ENCODE results near the gene TSTD1. TPM values are rescaled to one million over a fixed set of nuclear protein-coding genes. Genes with fewer than 3 reads are reported as not detected.

The TSTD1 gene
- total and polyA plus RNA-seq, 4 experiments from 2014 or later, result 92.0 to 411 (median 179) TPM

DNA sequence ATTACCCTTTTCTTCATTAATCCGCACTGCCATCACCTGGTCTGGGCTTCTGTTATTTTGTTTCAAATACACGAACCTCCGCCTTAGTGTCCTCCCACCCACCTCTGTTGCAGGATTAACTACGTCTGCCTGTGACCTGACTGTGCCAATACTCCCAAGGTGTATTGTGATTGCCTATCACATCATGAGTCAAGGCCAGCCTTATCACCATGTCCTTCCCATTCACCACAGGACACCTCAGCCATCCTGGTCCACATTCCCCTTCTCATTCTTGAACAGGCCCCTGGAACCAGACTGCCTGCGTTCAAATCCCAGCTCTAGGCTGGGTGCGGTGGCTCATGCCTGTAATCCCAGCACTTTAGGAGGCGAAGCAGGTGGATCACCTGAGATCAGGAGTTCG lies 32.2 kb downstream of the TSTD1 start:
- no peaks in the 10 kb centered on the region for H3K36me3 ChIP-seq (ENCODE audit: insufficient read depth, low read length)
- no peaks in the 10 kb centered on the region for H3K9me3 ChIP-seq (ENCODE audit: control insufficient read depth in 1 of 2, low read length in 2 of 2)
- H3K4me3 ChIP-seq (ENCODE audit: low read length in 2 of 2), result no peak overlapping the region
- ChIA-PET CTCF (ENCODE audit: partially characterized antibody) (interaction anchor here (1.3 to 2.5 kb wide), 2 partner anchors 10 to 17 kb away, joined by 5 to 11 read pairs; no protein-coding TSS in a partner anchor), POLR2A (ENCODE audit: partially characterized antibody) (interaction anchor here (2.6 kb wide), 1 partner anchor 15 kb away, joined by 9 read pairs; the partner anchor contains the start of gene F11R)
- H3K9me3 Mint-ChIP-seq, result no peaks in the 10 kb centered on the region
- intact Hi-C loops (cut with micrococcal nuclease), result no loop called here
- no peaks in the 10 kb centered on the region for H3K27me3 ChIP-seq (ENCODE audit: insufficient read depth, low read length)
- no peak for DNase-seq
- H3K4me1 ChIP-seq (ENCODE audit: insufficient read depth, low read length), result no peaks in the 10 kb centered on the region
- peaks cover 8 to 21% (median 11%) of the 10 kb centered on the region in 4 donors for H3K4me1 Mint-ChIP-seq
- no peaks in the 10 kb centered on the region for H3K36me3 Mint-ChIP-seq
- no peak overlapping the region for H3K27ac ChIP-seq (ENCODE audit: low read depth, low read length)
- H3K27me3 Mint-ChIP-seq, result no peaks in the 10 kb centered on the region
- peak overlapping the region in 2 of 7 donors; percentile 10 to 72 for H3K27ac Mint-ChIP-seq
- no peak overlapping the region for H3K4me3 Mint-ChIP-seq

DNA sequence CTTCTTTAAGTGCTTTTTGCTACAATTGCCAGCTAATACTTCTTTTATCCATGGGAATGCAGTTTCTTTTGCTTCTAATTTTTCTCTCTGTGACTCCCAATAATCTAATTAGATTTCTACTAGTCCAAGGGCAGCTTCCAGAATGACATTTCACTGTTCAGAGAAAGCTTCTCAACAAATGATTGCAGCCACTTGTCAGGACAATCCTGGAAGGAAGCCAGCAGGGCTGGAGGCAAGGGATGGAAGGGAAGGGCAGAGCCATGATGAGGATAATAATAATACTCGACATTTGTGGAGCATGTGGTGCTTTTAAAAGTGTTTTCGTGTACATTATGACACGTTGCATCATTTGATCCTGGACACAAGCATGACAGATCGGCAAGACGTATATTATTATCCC lies 37.2 kb downstream of the TSTD1 start:
- POLR2A ChIA-PET (ENCODE audit: partially characterized antibody), result interaction anchor here (0.8 to 1.1 kb wide), 3 partner anchors 19 to 96 kb away, joined by 3 to 6 read pairs (median 3); partner anchors contain the start of genes F11R, KLHDC9 and USF1
- Mint-ChIP-seq H3K9me3 (no peaks in the 10 kb centered on the region), H3K27me3 (no peaks in the 10 kb centered on the region), H3K4me3 (no peak overlapping the region), H3K36me3 (peaks cover 18 to 30% of the 10 kb centered on the region in 2 donors), H3K27ac (peak overlapping the region in 1 of 7 donors; percentile 32), H3K4me1 (peaks cover 7 to 11% (median 10%) of the 10 kb centered on the region in 4 donors)
- no peak for DNase-seq
- Histone ChIP-seq H3K36me3 (ENCODE audit: insufficient read depth, low read length) (peaks cover 24% of the 10 kb centered on the region), H3K27ac (ENCODE audit: low read depth, low read length) (no peak overlapping the region), H3K4me1 (ENCODE audit: insufficient read depth, low read length) (peaks cover 8% of the 10 kb centered on the region), H3K4me3 (ENCODE audit: low read length in 2 of 2) (no peak overlapping the region), H3K27me3 (ENCODE audit: insufficient read depth, low read length) (no peaks in the 10 kb centered on the region), H3K9me3 (ENCODE audit: control insufficient read depth in 1 of 2, low read length in 2 of 2) (no peaks in the 10 kb centered on the region)
- intact Hi-C loops (cut with micrococcal nuclease), result no loop called here
- CTCF ChIA-PET (ENCODE audit: partially characterized antibody), result interaction anchor here (0.5 to 7.3 kb wide), 4 partner anchors 11 to 225 kb away, joined by 3 to 175 read pairs (median 8); partner anchors contain the start of gene KLHDC9

DNA sequence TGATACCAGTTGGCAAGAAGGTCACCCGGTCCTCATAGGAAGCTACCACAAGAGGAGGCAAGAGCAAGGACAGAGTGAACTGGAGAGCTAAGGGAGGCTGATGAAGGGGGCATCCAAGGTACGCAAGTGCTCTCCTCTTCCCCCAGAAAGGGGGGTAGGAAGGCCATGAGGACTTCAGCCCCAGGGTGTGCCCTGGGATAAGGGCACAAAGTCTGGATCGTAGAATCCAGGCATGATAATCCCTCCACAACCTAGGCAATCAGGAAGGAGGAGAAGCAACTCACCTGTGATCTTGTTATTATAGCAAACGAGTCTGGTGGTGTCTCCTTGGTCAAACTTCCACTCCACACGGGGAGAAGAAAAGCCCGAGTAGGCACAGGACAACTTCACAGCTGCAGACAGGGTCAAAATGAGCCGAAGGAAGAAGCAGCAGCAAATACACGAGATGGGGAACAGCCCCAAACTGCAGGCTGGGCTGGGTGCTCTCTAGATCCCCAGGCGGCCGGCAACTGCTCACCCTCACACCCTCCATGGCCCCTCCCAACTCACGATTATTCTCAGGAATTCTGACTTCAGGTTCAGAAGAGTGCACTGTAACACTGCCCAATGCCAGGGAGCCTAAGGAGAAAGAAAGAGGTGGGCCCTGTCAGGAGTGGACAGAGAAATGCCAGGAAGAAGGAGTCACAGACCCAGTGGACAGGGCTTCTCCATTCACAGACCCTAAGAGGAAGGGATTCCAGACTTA lies 37.9 kb downstream of the TSTD1 start:
- Histone ChIP-seq H3K9me3 (ENCODE audit: control insufficient read depth in 1 of 2, low read length in 2 of 2) (no peaks in the 10 kb centered on the region), H3K36me3 (ENCODE audit: insufficient read depth, low read length) (peaks cover 24% of the 10 kb centered on the region), H3K27me3 (ENCODE audit: insufficient read depth, low read length) (no peaks in the 10 kb centered on the region), H3K4me1 (ENCODE audit: insufficient read depth, low read length) (peaks cover 8% of the 10 kb centered on the region), H3K27ac (ENCODE audit: low read depth, low read length) (no peak overlapping the region), H3K4me3 (ENCODE audit: low read length in 2 of 2) (no peak overlapping the region)
- CTCF ChIA-PET (ENCODE audit: partially characterized antibody), result interaction anchor here (0.5 to 7.3 kb wide), 7 partner anchors 10 to 225 kb away, joined by 3 to 175 read pairs (median 4); partner anchors contain the start of genes KLHDC9 and TSTD1
- no peaks in the 10 kb centered on the region for H3K9me3 Mint-ChIP-seq
- POLR2A ChIA-PET (ENCODE audit: partially characterized antibody), result interaction anchor here (0.8 to 1.1 kb wide), 4 partner anchors 13 to 97 kb away, joined by 3 to 6 read pairs (median 3); partner anchors contain the start of genes KLHDC9 and USF1
- H3K27ac Mint-ChIP-seq, result peak overlapping the region in 1 of 7 donors; percentile 12
- no peaks in the 10 kb centered on the region for H3K27me3 Mint-ChIP-seq
- H3K4me3 Mint-ChIP-seq, result no peak overlapping the region
- intact Hi-C loops (cut with micrococcal nuclease), result no loop called here
- H3K4me1 Mint-ChIP-seq, result peaks cover 4 to 6% (median 5%) of the 10 kb centered on the region in 4 donors
- peaks cover 18 to 30% of the 10 kb centered on the region in 2 donors for H3K36me3 Mint-ChIP-seq
- no peak for DNase-seq

DNA sequence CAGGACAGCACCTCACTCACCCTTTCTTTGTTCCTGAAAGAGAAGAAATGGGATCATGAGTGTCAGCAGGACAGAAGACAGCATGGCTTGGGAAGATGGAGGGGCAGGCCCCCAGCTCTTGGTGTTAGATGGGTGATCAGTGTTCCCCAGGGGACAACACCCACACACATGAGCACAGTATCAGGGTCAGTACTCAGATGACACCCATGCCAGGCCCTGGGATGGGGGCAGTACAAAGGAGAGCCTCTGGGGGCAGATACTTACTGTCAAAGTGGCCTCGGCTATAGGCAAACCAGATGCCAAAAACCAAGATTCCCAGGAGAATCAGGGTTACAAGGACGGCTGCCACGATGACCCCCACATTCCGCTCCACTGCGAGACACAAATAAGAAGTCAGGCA lies 39.4 kb downstream of the TSTD1 start:
- H3K27ac Mint-ChIP-seq, result peak overlapping the region in 1 of 7 donors; percentile 7
- DNase-seq, result no peak
- Histone ChIP-seq H3K9me3 (ENCODE audit: control insufficient read depth in 1 of 2, low read length in 2 of 2) (no peaks in the 10 kb centered on the region), H3K4me1 (ENCODE audit: insufficient read depth, low read length) (peaks cover 8% of the 10 kb centered on the region), H3K27me3 (ENCODE audit: insufficient read depth, low read length) (no peaks in the 10 kb centered on the region), H3K36me3 (ENCODE audit: insufficient read depth, low read length) (peaks cover 24% of the 10 kb centered on the region), H3K4me3 (ENCODE audit: low read length in 2 of 2) (no peak overlapping the region), H3K27ac (ENCODE audit: low read depth, low read length) (no peak overlapping the region)
- peaks cover 18 to 30% of the 10 kb centered on the region in 2 donors for H3K36me3 Mint-ChIP-seq
- H3K9me3 Mint-ChIP-seq, result no peaks in the 10 kb centered on the region
- intact Hi-C loops (cut with micrococcal nuclease), result loop anchor here (5.0 kb wide), 2 partner anchors 38 to 383 kb away; partner anchors contain the start of gene TSTD1
- H3K27me3 Mint-ChIP-seq, result no peaks in the 10 kb centered on the region
- POLR2A ChIA-PET (ENCODE audit: partially characterized antibody), result interaction anchor here (1.5 to 2.7 kb wide), 3 partner anchors 14 to 98 kb away, joined by 4 to 14 read pairs (median 13); partner anchors contain the start of gene USF1
- no peak overlapping the region for H3K4me3 Mint-ChIP-seq
- CTCF ChIA-PET (ENCODE audit: partially characterized antibody), result interaction anchor here (0.6 to 7.3 kb wide), 4 partner anchors 9 to 139 kb away, joined by 3 to 175 read pairs (median 40); partner anchors contain the start of gene KLHDC9
- peaks cover 4 to 6% (median 5%) of the 10 kb centered on the region in 4 donors for H3K4me1 Mint-ChIP-seq

DNA sequence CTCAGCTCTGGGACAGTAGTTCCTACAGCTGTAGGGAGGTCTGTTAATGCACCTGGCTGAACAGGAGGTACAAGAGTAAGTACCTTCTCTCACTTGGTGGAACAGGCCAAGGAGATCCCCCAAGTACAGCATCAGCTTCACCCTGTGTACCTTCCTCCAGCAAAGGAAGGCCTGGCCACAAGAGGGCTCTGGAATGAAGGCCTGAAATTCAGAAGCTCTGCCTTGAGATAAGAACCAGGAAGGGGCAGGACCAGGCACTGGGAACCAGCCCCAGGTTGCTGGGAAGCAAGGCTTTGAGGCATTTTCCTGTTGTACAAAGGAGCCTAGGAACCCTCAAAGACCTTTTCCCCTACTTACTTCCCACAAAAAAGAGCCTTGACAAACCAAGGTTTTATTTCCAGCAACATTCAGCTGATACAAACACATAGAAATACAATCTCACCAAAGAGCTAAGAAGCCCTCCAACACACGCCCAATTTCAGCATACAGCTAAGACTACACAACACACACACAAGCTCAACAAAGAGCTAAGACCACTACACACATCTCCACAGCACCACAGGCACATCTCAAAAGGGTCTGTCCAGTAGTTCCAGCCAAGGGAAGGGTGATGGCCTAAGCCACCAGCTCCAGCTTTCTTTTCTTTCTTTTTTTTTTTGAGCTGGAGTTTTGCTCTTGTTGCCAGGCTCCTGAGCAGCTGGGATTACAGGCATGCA lies 41.3 kb downstream of the TSTD1 start:
- peak in 4 of 5 donors; percentile 30 to 42 (median 38) for DNase-seq
- Histone ChIP-seq H3K9me3 (ENCODE audit: control insufficient read depth in 1 of 2, low read length in 2 of 2) (no peaks in the 10 kb centered on the region), H3K27me3 (ENCODE audit: insufficient read depth, low read length) (no peaks in the 10 kb centered on the region), H3K4me3 (ENCODE audit: low read length in 2 of 2) (no peak overlapping the region), H3K27ac (ENCODE audit: low read depth, low read length) (no peak overlapping the region), H3K4me1 (ENCODE audit: insufficient read depth, low read length) (peaks cover 8% of the 10 kb centered on the region), H3K36me3 (ENCODE audit: insufficient read depth, low read length) (peaks cover 24% of the 10 kb centered on the region)
- Mint-ChIP-seq H3K27ac (peak overlapping the region; percentile 22 to 93 (median 84)), H3K27me3 (no peaks in the 10 kb centered on the region), H3K9me3 (no peaks in the 10 kb centered on the region), H3K36me3 (peaks cover 18 to 30% of the 10 kb centered on the region in 2 donors), H3K4me1 (peaks cover 4 to 8% (median 5%) of the 10 kb centered on the region in 4 donors), H3K4me3 (no peak overlapping the region)
- ChIA-PET POLR2A (ENCODE audit: partially characterized antibody) (interaction anchor here (0.7 to 2.7 kb wide), 15 partner anchors 13 to 156 kb away, joined by 3 to 37 read pairs (median 5); partner anchors contain the start of genes ARHGAP30, DEDD, F11R and KLHDC9), CTCF (ENCODE audit: partially characterized antibody) (interaction anchor here (0.7 to 7.3 kb wide), 34 partner anchors 7 to 385 kb away, joined by 3 to 175 read pairs (median 5); partner anchors contain the start of genes ARHGAP30, F11R, KLHDC9 and TOMM40L)
- intact Hi-C loops (cut with micrococcal nuclease), result loop anchor here (1.0 to 5.0 kb wide), 4 partner anchors 40 to 385 kb away; partner anchors contain the start of gene TSTD1

DNA sequence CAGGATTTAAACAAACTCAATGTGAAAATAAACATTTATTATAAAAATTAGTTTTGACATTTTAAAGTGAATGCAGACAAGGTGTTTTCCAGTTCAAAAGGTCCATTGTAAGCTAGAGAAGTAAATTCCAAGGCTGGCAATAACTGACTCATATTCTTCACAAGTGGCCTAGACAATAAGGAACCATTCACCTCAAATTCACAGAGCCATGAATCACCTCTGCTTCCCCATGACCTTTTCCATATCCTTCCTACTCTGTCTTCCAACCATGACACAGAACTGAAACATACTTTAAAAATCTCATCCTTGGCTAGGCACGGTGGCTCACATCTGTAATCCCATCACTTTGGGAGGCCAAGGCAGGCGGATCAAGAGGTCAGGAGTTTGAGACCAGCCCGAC lies 42.6 kb downstream of the TSTD1 start:
- POLR2A ChIA-PET (ENCODE audit: partially characterized antibody), result no interaction called here
- Histone ChIP-seq H3K27me3 (ENCODE audit: insufficient read depth, low read length) (no peaks in the 10 kb centered on the region), H3K4me1 (ENCODE audit: insufficient read depth, low read length) (peaks cover 8% of the 10 kb centered on the region), H3K4me3 (ENCODE audit: low read length in 2 of 2) (no peak overlapping the region), H3K27ac (ENCODE audit: low read depth, low read length) (no peak overlapping the region), H3K9me3 (ENCODE audit: control insufficient read depth in 1 of 2, low read length in 2 of 2) (no peaks in the 10 kb centered on the region), H3K36me3 (ENCODE audit: insufficient read depth, low read length) (peaks cover 22% of the 10 kb centered on the region)
- Mint-ChIP-seq H3K27ac (peak overlapping the region in 3 of 7 donors; percentile 12 to 64 (median 31)), H3K36me3 (peaks cover 18 to 30% of the 10 kb centered on the region in 2 donors), H3K4me1 (peaks cover 4 to 6% (median 5%) of the 10 kb centered on the region in 4 donors), H3K9me3 (no peaks in the 10 kb centered on the region), H3K4me3 (no peak overlapping the region), H3K27me3 (no peaks in the 10 kb centered on the region)
- intact Hi-C loops (cut with micrococcal nuclease), result loop anchor here (5.0 kb wide), 2 partner anchors 41 to 386 kb away; partner anchors contain the start of gene TSTD1
- CTCF ChIA-PET (ENCODE audit: partially characterized antibody), result interaction anchor here (0.9 to 7.3 kb wide), 12 partner anchors 9 to 297 kb away, joined by 3 to 175 read pairs (median 16); partner anchors contain the start of genes F11R, KLHDC9, TSTD1 and UFC1
- no peak for DNase-seq

Measured in CD4-positive, alpha-beta memory T cell (primary cell).